SK-N-SH (cell line): ENCODE results near the gene SLC10A4. TPM values are rescaled to one million over a fixed set of nuclear protein-coding genes. Genes with fewer than 3 reads are reported as not detected.
"Not testable (repeated sequence)": the region's sequence is repeated elsewhere in the genome, so short reads cannot be mapped to it uniquely, and the experiment has no call there.

ENCODE experiments used
- CTCF ChIA-PET: fragments of 300-600, 350-600 bp; formaldehyde crosslinking; extraction: SDS; loops from one replicate; lab custom pipeline; 2021; lab: Yijun Ruan, JAX
- POLR2A ChIA-PET: fragments of 350-600 bp; sonication (Branson Sonifier 250); formaldehyde crosslinking; extraction: SDS; loops from one replicate; lab custom pipeline; 2020; ENCODE audit warnings: antibody characterized with exemption, inconsistent platforms; lab: Yijun Ruan, JAX
- DNase-seq: peaks from one replicate; pipeline ENCODE4 v3.0.0; 2012
- H2AFZ ChIP-seq: fragments of 200-600 bp; sonication (generic); 2 replicates; pipeline ENCODE4 v1.8.1; 2016; ENCODE audit warnings: antibody characterized with exemption, mild to moderate bottlenecking, low read depth
- H3F3A ChIP-seq: fragments of 200-600 bp; sonication (generic); replicated peaks from 2 replicates; pipeline ENCODE3; 2016; ENCODE audit warnings: antibody characterized with exemption, mild to moderate bottlenecking; ENCODE audit not compliant: insufficient read depth
- H3K27ac ChIP-seq, 2 experiments: fragments of 200-500 bp in 1 of 2; fragments of 200-600 bp in 1 of 2; sonication (Bioruptor generic) in 1 of 2; sonication (generic), shearing (Covaris generic) in 1 of 2; 2 replicates each; pipeline versions ENCODE4 v1.5.1 to v1.6.1; 2014 to 2016; ENCODE audit warnings: low read depth in 2 of 2, inconsistent platforms in 1 of 2, low read length in 1 of 2, mild to moderate bottlenecking in 1 of 2, mixed read lengths in 1 of 2
- H3K27me3 ChIP-seq: fragments of 200-600 bp; sonication (generic), shearing (Covaris generic); 2 replicates; pipeline ENCODE4 v1.6.1; 2016; ENCODE audit warnings: mixed run types; ENCODE audit not compliant: insufficient read depth
- H3K36me3 ChIP-seq, 2 experiments: fragments of 200-500 bp in 1 of 2; fragments of 200-600 bp in 1 of 2; sonication (Bioruptor generic) in 1 of 2; sonication (generic) in 1 of 2; replicated peaks in 1 of 2; 2 replicates each; pipeline versions ENCODE3 to v1.5.1; 2014 to 2016; ENCODE audit warnings: low read length in 1 of 2, mild to moderate bottlenecking in 1 of 2; ENCODE audit not compliant: insufficient read depth in 2 of 2, control insufficient read depth in 1 of 2
- H3K4me1 ChIP-seq, 2 experiments: fragments of 200-500 bp in 1 of 2; fragments of 200-600 bp in 1 of 2; sonication (Bioruptor generic) in 1 of 2; sonication (generic), shearing (Covaris generic) in 1 of 2; 2 replicates each; pipeline versions ENCODE4 v1.5.1 to v1.6.1; 2014 to 2016; ENCODE audit warnings: low read depth in 1 of 2, low read length in 1 of 2, mixed run types in 1 of 2; ENCODE audit not compliant: insufficient read depth in 2 of 2, control insufficient read depth in 1 of 2
- H3K4me2 ChIP-seq: fragments of 200-600 bp; sonication (generic), shearing (Covaris generic); 2 replicates; pipeline ENCODE4 v1.6.1; 2017; ENCODE audit warnings: mixed run types
- H3K4me3 ChIP-seq, 2 experiments: fragments of 200-500 bp in 1 of 2; fragments of 200-600 bp in 1 of 2; sonication (Bioruptor generic) in 1 of 2; sonication (generic), shearing (Covaris generic) in 1 of 2; 2 replicates each; pipeline versions ENCODE4 v1.5.1 to v1.8.1; 2014 to 2016; ENCODE audit warnings: low read depth in 2 of 2, inconsistent platforms in 1 of 2, low read length in 1 of 2, mild to moderate bottlenecking in 1 of 2, mixed read lengths in 1 of 2, moderate library complexity in 1 of 2
- H3K79me2 ChIP-seq: fragments of 200-600 bp; sonication (generic); 2 replicates; pipeline ENCODE4 v1.8.1; 2017; ENCODE audit warnings: mild to moderate bottlenecking; ENCODE audit not compliant: insufficient read depth
- H3K9ac ChIP-seq: fragments of 200-600 bp; sonication (generic); 2 replicates; pipeline ENCODE4 v1.6.1; 2017; ENCODE audit warnings: mixed run types
- H3K9me2 ChIP-seq: fragments of 200-600 bp; sonication (generic); 2 replicates; pipeline ENCODE4 v1.6.1; 2017; ENCODE audit warnings: mixed run types
- H3K9me3 ChIP-seq: fragments of 200-600 bp; sonication (generic); 2 replicates; pipeline ENCODE4 v1.6.1; 2017; ENCODE audit warnings: mixed run types, mild to moderate bottlenecking, moderate library complexity
- H4K20me1 ChIP-seq: fragments of 200-600 bp; sonication (generic); 2 replicates; pipeline ENCODE4 v1.6.1; 2017; ENCODE audit warnings: mild to moderate bottlenecking, mixed run types; ENCODE audit not compliant: insufficient read depth
- CHD2 ChIP-seq: fragments of 150-350 bp; IDR thresholded peaks from 2 replicates; pipeline ENCODE4 v1.6.1; 2018; ENCODE audit warnings: low read length; ENCODE audit not compliant: partially characterized antibody
- CTCF ChIP-seq: fragments of 200-600 bp; sonication (generic); IDR thresholded peaks from 2 replicates; pipeline ENCODE4 v1.6.1; 2017; ENCODE audit warnings: antibody characterized with exemption, mild to moderate bottlenecking, moderate library complexity
- EZH2phosphoT487 ChIP-seq: fragments of 200-600 bp; sonication (generic); IDR thresholded peaks from 2 replicates; pipeline ENCODE4 v1.6.1; 2017; ENCODE audit warnings: low read depth, mixed run types, mild to moderate bottlenecking, antibody characterized with exemption, moderate library complexity, borderline replicate concordance
- FOXJ3 ChIP-seq: sonication (generic); formaldehyde crosslinking; IDR thresholded peaks from 2 replicates; pipeline ENCODE4 v1.5.1; 2020; ENCODE audit warnings: mild to moderate bottlenecking, missing genetic modification reagents
- FOXM1 ChIP-seq: IDR thresholded peaks from 2 replicates; pipeline ENCODE4 v1.4.0; 2012; ENCODE audit warnings: low read depth, mild to moderate bottlenecking
- IRF3 ChIP-seq: fragments of 150-350 bp; IDR thresholded peaks from 2 replicates; pipeline ENCODE4 v1.6.1; 2016; ENCODE audit warnings: mild to moderate bottlenecking, low read depth, low read length
- MEF2A ChIP-seq: IDR thresholded peaks from 2 replicates; pipeline ENCODE4 v1.4.0; 2012; ENCODE audit warnings: low read depth, borderline replicate concordance
- POLR2AphosphoS5 ChIP-seq: IDR thresholded peaks from 2 replicates; pipeline ENCODE4 v1.6.1; 2012; ENCODE audit warnings: low read depth, low read length
- REST ChIP-seq: IDR thresholded peaks from 2 replicates; pipeline ENCODE4 v1.6.1; 2012; ENCODE audit warnings: mild to moderate bottlenecking, low read depth, low read length, moderate library complexity
- TCF12 ChIP-seq: IDR thresholded peaks from 2 replicates; pipeline ENCODE4 v1.4.0; 2012
- USF1 ChIP-seq: IDR thresholded peaks from 2 replicates; pipeline ENCODE4 v1.4.0; 2012; ENCODE audit warnings: low read depth, borderline replicate concordance
- YY1 ChIP-seq: IDR thresholded peaks from 2 replicates; pipeline ENCODE4 v1.4.0; 2012; ENCODE audit warnings: low read depth, mild to moderate bottlenecking
- ZBTB33 ChIP-seq: IDR thresholded peaks from 2 replicates; pipeline ENCODE4 v1.4.0; 2012; ENCODE audit warnings: low read depth, borderline replicate concordance
- WGBS: methylation state at CpG from one replicate; pipeline ENCODE4 v1.1.6; 2017; ENCODE audit warnings: low lambda C conversion rate; 5-methylcytosine and 5-hydroxymethylcytosine counted together
- polyA plus RNA-seq, 3 experiments: library from polyadenylated mRNA; depleted of rRNA; stranded (reverse); fragments of >200 nt; gene quantifications; 2 replicates each; pipeline ENCODE4 v1.2.3, GENCODE V29; 2012

Gene SLC10A4
- polyA plus RNA-seq, 1 of the 3 experiments (the other 2 are of a cell fraction): 2.5 TPM

GRCh38 chr4:48439988-48440387, 43.2 kb upstream of the SLC10A4 start:
- Histone ChIP-seq H3K27ac (no peak overlapping the region), H2AFZ (no peak overlapping the region), H3K27me3 (no peaks in the 10 kb centered on the region), H3K4me3 (no peak overlapping the region), H3F3A (peaks cover 3% of the 10 kb centered on the region), H3K9me2 (no peaks in the 10 kb centered on the region), H4K20me1 (no peaks in the 10 kb centered on the region), H3K36me3 (no peaks in the 10 kb centered on the region), H3K9ac (no peak overlapping the region), H3K4me2 (no peak overlapping the region), H3K79me2 (no peaks in the 10 kb centered on the region), H3K4me1 (no peaks in the 10 kb centered on the region), H3K9me3 (no peaks in the 10 kb centered on the region)
- 79% methylated on average over 2 of the region's 2 CpGs for WGBS
- DNase-seq: no peak
- TF ChIP-seq FOXJ3 (CRISPR knock-in tag): no peak
- no peak for TF ChIP-seq EZH2phosphoT487
- no peak for TF ChIP-seq ZBTB33
- no peak for TF ChIP-seq YY1
- TF ChIP-seq CHD2: no peak
- no peak for TF ChIP-seq FOXM1
- TF ChIP-seq REST: no peak
- no peak for TF ChIP-seq POLR2AphosphoS5
- no peak for TF ChIP-seq TCF12
- TF ChIP-seq CTCF: no peak
- TF ChIP-seq IRF3: no peak
- TF ChIP-seq USF1: no peak
- no peak for TF ChIP-seq MEF2A
- CTCF ChIA-PET: interaction anchor here (2.9 kb wide), 1 partner anchor 106 kb away, joined by 16 read pairs; no protein-coding TSS in a partner anchor
- POLR2A ChIA-PET: no interaction called here

- H3K9me2 ChIP-seq, DNase-seq, H3K9me3 ChIP-seq, H3K4me3 ChIP-seq, H3K4me2 ChIP-seq, H3K4me1 ChIP-seq, H2AFZ ChIP-seq, H3K79me2 ChIP-seq, H3K9ac ChIP-seq, H3K27ac ChIP-seq, H3K27me3 ChIP-seq, H3K36me3 ChIP-seq, H4K20me1 ChIP-seq, H3F3A ChIP-seq, POLR2A ChIA-PET: not testable (repeated sequence)
- 81% methylated on average over 3 of the region's 5 CpGs for WGBS
- CTCF ChIA-PET: interaction anchor here (2.0 kb wide), 1 partner anchor 105 kb away, joined by 14 read pairs; no protein-coding TSS in a partner anchor
These were observed 42.2 kb upstream of the SLC10A4 start for GRCh38 chr4:48440914-48441313.
